ENCODE measurements around the gene MED25.

MED25 gene

DNA sequence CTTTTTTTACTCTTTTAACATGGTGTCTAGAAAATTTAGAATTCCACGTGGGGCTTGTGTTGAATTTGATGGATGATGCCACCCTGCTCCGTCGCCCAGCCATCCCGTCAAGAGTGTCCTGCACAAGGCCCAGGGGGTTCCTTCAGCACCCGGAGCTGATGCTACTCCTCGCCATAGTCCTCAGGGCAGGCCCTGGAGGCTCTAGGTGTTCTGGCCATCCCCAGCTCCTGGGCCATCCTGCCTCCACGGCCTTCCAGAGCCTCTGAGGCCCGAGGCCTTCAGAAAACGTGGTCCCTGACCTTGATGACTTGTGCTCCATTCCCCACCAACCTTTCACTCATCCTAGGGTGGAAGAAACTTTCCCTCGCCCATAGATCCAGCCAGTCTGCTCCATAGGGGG is 55.7 kb downstream of the MED25 start:
- no peak for DNase-seq (ENCODE audit: low read depth)

DNA sequence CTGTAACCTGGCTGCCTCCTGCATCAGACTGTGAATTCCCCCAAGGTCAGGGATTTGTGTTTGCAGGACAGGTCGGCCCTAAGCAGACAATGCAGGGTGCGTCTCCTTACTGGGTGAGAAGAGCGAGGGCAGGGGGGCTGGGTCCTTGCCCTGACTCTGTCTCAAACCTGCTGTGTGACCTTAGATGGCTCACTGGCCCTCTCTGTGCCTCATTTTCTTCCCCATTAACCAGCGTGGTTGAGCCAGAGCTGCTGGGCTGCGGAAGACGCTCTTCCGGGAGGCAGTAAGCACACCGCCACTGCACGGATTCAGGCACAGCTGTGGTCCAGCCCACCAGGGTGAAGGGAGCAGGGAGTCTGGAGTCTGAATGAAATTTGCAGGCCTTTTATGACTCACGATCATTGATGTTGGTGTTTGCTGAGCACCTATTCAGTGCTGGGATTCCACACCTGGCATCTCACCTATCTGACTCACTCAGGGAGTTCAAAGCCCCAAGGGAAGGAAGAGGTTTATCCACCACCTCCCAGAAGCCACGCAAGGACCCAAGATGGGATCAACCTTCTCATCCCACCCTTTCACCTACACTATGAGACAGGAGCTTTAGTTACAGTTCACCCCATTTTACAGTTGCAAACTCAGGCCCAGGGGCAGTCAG is 56.5 kb downstream of the MED25 start:
- DNase-seq (ENCODE audit: low read depth), result no peak

DNA sequence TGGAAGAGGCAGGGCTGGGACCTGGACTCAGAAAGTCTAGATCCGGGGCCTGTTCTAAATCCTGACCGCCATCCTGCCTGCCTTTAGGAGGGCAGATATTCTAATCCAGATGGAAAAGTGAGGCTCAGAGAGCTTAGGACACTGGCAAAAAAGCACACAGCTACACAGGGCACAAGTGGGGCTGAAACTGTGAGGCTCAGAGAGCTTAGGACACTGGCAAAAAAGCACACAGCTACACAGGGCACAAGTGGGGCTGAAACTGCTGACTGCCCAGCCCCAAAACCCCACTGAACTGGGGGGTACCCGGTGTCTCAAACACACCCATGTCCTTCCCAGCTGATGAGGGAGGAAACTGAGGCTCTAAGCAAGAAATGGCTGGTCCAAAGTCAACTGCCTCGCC is 57.1 kb downstream of the MED25 start:
- DNase-seq (ENCODE audit: low read depth), result no peak

DNA sequence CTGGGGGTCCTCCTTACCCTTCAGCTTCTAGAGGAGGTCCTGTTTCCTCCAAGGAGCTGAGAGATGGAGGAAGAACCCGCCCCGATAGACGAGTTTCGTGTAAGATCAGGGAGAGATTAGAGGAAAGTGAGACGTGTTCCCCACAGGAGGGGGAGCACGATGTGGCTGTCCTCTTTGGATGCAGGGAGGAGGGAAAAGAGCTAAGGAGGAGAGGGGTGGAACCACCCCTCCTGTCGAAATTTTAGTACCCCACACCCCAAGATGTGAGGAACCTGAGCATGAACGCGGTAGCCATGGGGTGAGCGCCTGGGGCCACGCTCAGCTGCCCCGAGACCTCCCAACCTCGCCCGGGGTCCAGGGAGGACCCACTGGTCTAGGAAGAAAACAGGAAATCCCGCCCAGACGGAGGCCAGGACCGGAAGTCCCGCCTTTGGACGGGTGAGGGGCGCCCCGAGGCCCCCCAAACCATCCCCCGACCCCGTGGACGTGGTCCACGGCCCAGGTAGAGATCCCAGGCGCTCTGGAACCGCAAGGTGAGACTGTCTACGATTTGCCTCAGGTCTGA is 57.9 kb downstream of the MED25 start:
- DNase-seq (ENCODE audit: low read depth), result no peak

DNA sequence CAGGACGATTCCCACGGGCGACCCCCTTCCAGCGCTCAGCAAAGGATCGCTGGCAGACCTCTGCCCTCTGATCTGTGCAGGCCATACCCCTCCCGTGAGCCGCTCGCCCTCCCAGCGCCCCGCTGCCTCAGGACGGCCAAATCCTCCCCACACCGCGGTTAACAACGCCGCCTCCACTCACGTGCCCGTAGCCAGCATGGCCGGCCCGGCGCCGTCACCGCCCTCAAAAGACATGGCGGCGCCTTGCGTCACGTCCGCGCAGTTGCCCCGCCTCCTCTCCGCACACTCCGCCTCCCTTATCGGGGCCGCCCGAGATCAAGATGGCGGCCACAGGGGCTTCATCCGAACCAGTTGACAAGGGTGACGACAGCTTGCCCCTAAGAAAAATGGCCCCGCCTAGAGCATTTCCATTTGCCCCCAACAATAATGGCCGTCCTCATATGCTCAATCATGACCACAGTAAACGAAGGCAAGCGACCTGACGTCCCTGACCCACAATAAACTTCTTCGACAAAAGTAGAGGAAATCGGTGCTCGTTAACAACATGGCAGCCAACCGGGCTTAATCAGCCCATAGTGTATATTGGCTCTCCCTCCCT is 58.4 kb downstream of the MED25 start:
- peak; percentile 83 for DNase-seq (ENCODE audit: low read depth)

DNA sequence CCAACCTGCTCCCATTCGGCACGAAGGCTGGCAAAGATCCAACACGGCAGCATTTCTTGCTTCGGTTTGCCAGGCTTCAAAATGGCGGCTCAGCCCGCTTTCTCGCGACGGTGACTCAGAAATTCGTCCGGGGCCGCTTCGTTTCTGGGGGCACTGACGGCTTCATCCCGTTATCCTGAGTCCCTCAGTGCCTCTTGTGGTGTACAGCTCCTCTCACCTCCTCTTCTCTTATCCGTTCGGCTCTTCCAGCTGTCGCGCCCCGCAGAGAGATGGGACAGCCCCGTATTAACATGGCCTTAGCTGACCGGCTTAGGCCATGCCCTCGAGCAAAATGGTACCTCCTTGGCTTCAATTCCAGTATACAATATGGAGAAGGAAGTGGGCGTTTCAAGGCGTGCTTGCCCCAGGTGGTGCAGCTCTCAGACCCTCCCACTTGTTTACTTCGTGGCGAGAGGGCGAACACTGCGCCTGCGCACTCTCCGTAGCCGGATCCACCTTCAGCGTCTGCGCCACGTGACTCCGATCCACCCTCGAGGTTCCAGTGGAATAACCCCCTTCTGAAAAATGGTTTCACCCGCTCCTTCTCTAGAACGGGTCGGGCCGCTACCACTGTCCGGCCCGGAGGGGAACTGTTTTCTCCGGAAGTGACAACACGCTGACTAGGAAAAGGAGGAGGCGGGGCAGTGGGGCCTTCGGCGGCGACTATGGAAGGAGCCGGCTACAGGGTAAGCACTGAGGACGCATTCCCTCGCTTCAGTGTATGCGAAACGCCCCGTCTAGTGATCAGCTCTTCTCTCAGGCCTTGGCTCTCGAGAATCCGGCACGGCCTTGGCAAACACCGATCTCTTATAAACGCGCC is 59.2 kb downstream of the MED25 start, which contains the start of the genes AKT1S1 and TBC1D17:
TSS of gene AKT1S1 (minus strand) at position 336 of the 859 bp plus-strand sequence. CDS start 4,060 bp downstream, outside the sequence.
TSS of gene TBC1D17 (plus strand) at position 683 of the 859 bp plus-strand sequence. CDS start at position 705, 22 bp downstream.
- peak; percentile 88 for DNase-seq (ENCODE audit: low read depth)

DNA sequence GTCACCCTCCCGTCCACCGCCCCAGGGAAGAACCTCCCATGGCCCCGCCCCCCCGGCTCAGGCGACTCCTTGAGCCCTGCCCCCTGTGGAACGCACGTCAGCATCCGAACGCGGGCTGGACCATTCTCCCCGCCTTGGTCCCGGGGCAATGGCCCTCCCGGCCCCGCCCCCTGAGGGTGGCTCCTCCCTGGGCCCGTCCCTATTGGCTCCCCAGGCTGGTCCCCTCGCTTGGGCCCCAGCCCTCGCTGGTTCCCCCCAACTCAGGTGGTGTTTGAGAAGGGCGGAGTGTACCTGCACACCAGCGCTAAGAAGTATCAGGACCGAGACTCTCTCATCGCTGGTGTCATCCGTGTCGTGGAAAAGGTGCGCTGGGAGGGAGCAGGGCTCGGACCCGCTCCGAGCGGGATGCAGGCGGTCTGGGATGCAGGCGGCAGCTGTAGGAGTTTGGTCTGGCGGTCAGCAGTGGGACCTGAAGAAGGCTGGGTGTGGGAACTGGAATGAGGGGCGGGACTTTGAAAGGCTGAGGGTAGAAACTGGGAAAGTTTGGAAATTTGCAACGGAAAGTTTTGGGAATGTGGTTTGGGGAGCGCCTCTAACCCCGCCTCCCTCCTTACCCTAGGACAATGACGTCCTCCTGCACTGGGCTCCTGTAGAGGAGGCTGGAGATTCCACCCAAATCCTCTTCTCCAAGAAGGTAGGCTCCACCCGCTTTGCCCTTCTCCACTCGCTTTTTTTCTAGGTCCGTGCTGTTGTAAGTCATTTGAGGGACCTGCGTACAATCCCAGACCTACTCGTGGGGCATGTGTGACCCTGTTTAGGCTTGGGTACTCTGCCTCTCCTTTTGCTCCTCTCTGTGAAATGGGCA is 60.0 kb downstream of the MED25 start:
- DNase-seq (ENCODE audit: low read depth), result peak; percentile 93

DNA sequence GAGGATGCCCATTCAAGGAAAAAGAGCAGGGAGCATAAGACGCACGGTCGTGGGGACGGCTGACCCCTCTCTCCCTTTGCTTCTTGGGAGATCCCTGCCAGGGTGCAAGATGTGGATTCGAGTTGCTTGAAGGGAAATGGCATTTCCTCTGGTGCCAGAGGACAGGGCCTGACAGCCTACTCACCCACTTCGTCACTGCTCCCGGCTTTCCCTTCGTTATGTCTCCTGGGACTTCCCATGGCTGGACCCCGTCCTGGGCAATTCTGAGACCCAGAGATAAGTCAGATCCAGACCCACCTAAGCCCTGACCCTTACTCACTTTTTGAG is 60.6 kb downstream of the MED25 start:
- DNase-seq (ENCODE audit: low read depth), result no peak

DNA sequence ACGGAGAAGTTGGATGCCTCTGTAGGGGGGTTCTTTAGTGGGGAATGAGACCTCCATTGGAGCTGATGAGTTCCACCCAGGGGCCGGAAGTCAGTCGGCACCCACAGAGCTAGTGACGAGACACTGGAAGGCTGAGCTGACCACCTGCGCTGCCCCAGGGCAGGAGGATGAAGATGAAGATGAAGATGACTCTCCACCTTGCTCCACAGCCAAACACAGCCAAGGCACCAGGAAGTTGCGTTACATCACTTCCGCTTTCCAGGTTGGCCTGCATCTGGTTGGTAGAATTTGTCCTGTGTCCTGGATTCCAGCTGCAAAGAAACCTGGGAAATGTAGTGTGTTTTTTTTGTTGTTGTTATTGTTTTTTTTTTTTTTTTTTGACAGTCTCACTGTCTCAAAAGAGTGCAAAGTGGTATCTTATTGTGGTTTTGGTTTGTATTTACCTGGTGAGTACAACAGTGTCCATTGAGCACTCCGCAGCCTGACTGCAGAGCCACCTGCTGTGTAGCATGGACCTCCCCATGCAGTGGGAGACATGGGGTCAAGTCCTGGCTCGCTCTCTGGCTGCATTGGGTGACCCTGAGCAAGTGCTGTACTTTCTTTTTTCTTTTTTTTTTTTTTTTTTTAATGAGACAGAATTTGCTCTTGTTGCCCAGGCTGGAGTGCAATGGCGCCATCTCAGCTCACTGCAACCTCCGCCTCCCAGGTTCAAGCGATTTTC is 61.3 kb downstream of the MED25 start:
- DNase-seq (ENCODE audit: low read depth), result no peak

DNA sequence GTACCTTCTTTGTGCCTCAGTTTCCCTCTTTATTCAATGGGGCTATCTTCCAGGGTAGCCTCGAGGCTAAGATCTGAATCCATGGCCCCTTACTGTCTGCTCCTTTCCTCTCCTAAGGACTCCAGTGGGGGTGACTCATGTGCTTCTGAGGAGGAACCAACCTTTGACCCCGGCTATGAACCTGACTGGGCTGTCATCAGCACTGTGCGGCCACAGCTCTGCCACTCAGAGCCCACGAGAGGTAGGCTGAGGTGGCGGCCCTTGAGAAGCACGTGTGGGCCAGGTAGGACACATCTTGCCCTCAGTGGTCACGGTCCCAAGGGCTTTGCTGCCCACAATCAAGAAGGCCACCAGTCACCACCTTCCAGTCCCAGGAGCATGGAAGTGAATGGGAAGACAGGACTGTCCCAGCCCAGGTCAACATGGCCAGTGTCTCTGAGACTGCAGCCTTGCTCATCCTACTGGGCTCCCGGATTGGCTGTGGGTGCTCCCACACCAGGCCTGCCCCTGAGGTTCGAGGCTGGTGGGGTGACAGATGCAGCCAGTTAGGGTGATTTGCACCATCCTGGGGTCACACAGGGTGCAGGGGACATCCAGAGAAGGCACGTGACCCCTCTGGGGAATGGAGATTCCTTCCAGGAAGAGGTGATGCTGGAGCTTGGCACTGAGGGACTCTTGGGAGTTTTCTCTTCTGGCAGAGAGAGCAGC is 62.2 kb downstream of the MED25 start:
- no peak for DNase-seq (ENCODE audit: low read depth)

DNA sequence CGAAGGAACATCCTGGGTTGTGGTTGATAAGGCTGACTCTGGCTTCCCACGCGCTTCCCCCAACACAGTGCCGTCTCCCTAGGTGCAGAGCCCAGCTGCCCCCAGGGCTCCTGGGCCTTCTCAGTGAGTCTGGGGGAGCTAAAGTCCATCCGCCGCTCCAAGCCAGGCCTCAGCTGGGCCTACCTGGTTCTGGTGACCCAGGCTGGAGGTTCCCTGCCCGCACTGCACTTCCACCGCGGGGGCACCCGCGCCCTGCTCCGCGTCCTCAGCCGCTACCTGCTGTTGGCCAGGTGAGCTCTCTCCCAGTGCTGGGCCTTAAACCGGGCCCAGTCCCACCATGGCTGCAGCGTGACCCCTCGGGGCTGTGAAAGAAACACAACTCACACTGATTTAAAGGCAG is 63.1 kb downstream of the MED25 start:
- DNase-seq (ENCODE audit: low read depth), result no peak

DNA sequence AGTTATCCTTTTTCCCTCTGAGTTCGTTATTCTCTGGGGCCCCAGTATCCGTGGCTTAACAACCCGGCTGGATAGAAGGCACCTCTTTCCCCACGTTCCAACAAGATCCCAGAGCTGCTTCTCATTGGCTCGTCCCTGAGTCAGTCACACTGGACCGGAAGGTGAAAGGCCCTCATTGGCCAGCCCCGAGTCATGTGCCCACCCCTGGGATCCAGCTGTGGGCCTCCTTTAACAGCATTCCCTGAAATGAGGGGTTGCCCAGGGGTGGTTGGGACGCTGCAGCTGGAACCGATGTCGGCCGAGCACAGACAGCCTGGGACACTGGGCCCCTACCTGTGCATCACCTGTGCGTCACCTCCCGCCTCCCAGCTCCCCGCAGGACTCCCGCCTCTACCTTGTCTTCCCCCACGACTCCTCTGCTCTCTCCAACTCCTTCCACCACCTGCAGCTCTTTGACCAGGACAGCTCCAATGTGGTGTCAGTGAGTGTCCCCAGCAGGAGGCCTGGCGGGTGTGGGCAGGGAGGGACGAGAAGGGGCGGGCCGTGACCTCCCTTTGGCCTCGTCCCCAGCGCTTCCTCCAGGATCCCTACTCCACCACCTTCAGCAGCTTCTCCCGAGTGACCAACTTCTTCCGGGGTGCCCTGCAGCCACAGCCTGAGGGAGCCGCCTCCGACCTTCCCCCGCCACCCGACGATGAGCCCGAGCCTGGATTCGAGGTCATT is 63.7 kb downstream of the MED25 start:
- DNase-seq (ENCODE audit: low read depth), result no peak

DNA sequence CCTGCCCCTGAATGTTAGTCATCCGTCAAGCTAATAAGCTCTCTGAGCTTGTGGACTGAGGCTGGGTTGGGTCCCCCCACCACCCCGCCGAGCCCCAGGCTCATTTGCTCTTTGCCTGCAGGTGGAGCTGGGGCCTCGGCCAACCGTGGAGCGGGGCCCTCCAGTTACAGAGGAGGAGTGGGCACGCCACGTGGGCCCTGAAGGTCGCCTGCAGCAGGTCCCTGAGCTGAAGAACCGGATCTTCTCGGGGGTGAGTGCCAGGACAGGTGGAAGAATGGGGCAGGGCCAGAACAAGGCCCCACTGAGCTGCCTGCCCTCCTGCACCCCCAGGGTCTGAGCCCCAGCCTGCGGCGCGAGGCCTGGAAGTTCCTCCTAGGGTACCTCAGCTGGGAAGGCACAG is 64.6 kb downstream of the MED25 start:
- DNase-seq (ENCODE audit: low read depth), result no peak

DNA sequence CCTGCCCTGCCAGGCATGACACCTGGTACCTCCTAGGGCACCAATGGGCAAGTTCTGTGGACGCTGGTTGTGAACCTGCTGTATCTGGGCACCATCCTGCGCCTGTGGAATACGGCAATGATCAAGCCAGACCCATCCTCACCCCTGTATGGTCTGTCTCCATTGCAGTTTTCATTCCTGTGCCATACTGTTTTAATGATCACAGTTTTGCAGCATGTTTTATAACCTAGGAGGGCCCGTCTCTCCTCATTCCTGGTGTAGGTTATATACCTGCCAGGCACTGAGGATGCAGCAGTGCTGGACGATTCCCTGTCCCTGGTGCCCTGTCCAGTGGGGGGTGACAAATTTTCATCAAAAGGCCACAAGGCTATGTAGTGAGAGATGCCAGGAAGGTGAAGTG is 65.0 kb downstream of the MED25 start:
- no peak for DNase-seq (ENCODE audit: low read depth)

DNA sequence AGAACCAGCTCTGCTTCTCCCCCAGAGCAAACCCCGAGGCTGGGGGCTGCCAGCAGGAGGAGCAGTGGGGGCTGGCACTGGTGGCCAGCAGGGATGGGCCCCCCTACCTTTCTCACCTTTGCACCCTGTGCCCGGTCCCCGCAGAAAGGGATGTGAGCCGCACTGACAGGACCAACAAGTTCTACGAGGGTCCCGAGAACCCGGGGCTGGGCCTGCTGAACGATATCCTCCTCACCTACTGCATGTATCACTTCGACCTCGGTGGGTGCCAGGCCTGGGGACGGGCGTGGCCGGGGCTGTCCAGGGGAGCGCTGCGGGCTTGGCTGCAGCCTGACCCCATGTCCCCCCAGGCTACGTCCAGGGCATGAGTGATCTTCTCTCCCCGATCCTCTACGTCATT is 66.0 kb downstream of the MED25 start:
- DNase-seq (ENCODE audit: low read depth), result no peak

DNA sequence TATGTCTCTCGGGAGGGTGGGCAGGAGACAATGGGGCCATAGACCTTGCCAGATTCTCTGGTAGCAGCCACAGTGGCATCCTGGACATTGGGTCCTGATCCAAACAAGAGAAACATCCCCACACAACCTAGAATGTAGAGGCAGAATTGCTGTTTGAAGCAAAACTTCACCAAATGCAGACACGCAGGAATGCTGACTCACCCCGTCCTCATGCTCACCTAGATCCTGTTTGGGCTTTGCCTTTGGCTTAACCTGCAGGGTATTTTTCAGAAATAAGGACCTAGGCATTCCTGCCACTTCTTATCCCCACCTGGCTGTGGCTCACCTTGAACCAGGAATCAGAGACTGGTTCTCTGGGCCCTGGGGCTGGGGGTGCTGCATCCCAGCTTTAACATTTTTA is 66.7 kb downstream of the MED25 start:
- no peak for DNase-seq (ENCODE audit: low read depth)

All from stimulated activated CD8-positive, alpha-beta memory T cell treated with anti-CD3 and anti-CD28 coated beads, Interleukin-15, amount 100 ng/mL, for 24 hours (primary cell).